Adrenal gland (tissue), 12 donors: Measurements from ENCODE around the gene ITPRIP. TPM values are rescaled to one million over a fixed set of nuclear protein-coding genes. Genes with fewer than 3 reads are reported as not detected.

ENCODE experiments used
- DNase-seq, 7 donors: peaks; one replicate each; pipeline ENCODE4 v3.0.0-alpha.2; 2019 to 2020
- H3K27ac ChIP-seq, 5 donors: fragments of 200-600 bp; sonication (generic) in 4 of 5; 1 replicate in 3 of 5; 2 replicates in 2 of 5; pipeline versions ENCODE4 v1.5.1 to v1.8.0; 2016 to 2020; ENCODE audit warnings: mild to moderate bottlenecking in 1 of 5
- H3K27me3 ChIP-seq: fragments of 200-600 bp; 2 replicates; pipeline ENCODE4 v1.8.0; 2021
- H3K36me3 ChIP-seq, 2 donors: fragments of 200-600 bp; replicated peaks in 1 of 2; 1 replicate in 1 of 2; 2 replicates in 1 of 2; pipeline versions ENCODE4 v1.5.1 to v1.8.0; 2018 to 2022
- H3K4me1 ChIP-seq, 2 donors: fragments of 200-600 bp; replicated peaks in 1 of 2; 1 replicate in 1 of 2; 2 replicates in 1 of 2; pipeline versions ENCODE4 v1.5.1 to v1.8.0; 2018 to 2021
- H3K4me3 ChIP-seq, 4 donors: fragments of 200-600 bp; sonication (generic) in 3 of 4; one replicate each; pipeline ENCODE4 v1.5.1; 2016 to 2018
- H3K9me3 ChIP-seq, 3 donors: fragments of 200-600 bp; sonication (generic) in 1 of 3; replicated peaks in 1 of 3; 1 replicate in 2 of 3; 2 replicates in 1 of 3; pipeline versions ENCODE4 v1.5.1 to v1.8.0; 2016 to 2021
- POLR2A ChIP-seq, 2 donors: fragments of 450-650 bp; IDR thresholded peaks; one replicate each; pipeline ENCODE4 v1.6.1; 2017; ENCODE audit warnings: antibody characterized with exemption in 2 of 2, mild to moderate bottlenecking in 2 of 2, moderate library complexity in 1 of 2
- WGBS, 4 donors: extraction: QIAGEN DNeasy Blood & Tissue Kit in 2 of 4; methylation state at CpG; one replicate each; pipeline versions ENCODE4 v1.1.5 to v1.1.7; 2013 to 2017; 5-methylcytosine and 5-hydroxymethylcytosine counted together
- intact Hi-C, 2 donors: fragments of 100-400 bp; cut with DNase I; formaldehyde crosslinking; loops; one replicate each; pipeline versions ENCODE4 v1.14.1 to v1.15.0; 2022 to 2023
- polyA plus RNA-seq, 3 donors: library from polyadenylated mRNA; stranded (reverse); fragments of 200-250 nt in 2 of 3; fragments of 350-450 nt in 1 of 3; fragmentation: Illumina TruSeq in 1 of 3; extraction: RNeasy Lipid Tissue Mini Kit (QIAGEN cat#74804) in 1 of 3; gene quantifications; one replicate each; pipeline ENCODE4 v1.2.3, GENCODE V29; 2013 to 2014
- total RNA-seq, 9 donors: library from RNA; depleted of rRNA in 4 of 9; stranded (reverse); fragments of >200 nt in 4 of 9; fragments of 120-200 nt in 1 of 9; fragmentation: NEBNext Ultra II Directional in 1 of 9; extraction: Animal tissue kit (Norgen Biotek cat#: 25700) in 1 of 9; gene quantifications; one replicate each; pipeline versions ENCODE4 v1.1.0 to v1.2.4, GENCODE V29; 2013 to 2023
- TF ChIP-seq, protein P1 (sequence below), 6 experiments: fragments of 450-650 bp in 4 of 6; fragments of 200-600 bp in 2 of 6; sonication (generic) in 1 of 6; IDR thresholded peaks; 1 replicate in 5 of 6; 2 replicates in 1 of 6; pipeline versions ENCODE4 v1.5.1 to v1.8.0; 2016 to 2021; ENCODE audit warnings: antibody characterized with exemption in 6 of 6, mild to moderate bottlenecking in 2 of 6, moderate library complexity in 1 of 6
- donor health status: healthy with polysubstance abuse.
- donor health status: Bipolar disorder and iron deficiency.
- donor health status: DM: yes; HTN: yes; CAD: no.
- donor health status: DM: no; HTN: no; CAD: no.
- donor health status: DM: no; HTN: no; CAD: no.
- donor health status: DM: yes; HTN: yes; CAD: no.

Gene ITPRIP
- total and polyA plus RNA-seq, 12 donors: 4.2 to 27.0 (median 19.1) TPM

DNA sequence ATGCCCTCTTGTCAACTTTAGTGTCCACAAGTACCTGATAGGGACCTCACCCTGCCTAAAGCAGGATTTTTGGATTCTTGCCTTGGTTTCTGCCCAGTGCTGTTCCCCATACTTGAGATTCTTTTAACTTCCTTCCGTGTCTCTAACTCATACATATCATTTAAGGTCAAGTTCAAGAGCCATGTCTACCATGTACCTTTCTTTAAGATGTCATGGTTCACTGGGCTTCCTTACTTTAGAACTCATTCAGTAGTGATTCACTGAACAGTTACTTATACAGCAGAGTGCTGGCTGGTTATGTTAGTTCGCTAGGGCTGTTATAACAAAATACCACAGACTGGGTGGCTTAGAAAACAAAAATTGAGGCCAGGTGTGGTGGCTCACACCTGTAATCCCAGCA lies 10.3 kb upstream of the ITPRIP start:
- no peaks in the 10 kb centered on the region for H3K9me3 ChIP-seq
- TF ChIP-seq POLR2A (IDR thresholded peaks at IDR 0.05): no peak
- TF ChIP-seq, protein P1, sequence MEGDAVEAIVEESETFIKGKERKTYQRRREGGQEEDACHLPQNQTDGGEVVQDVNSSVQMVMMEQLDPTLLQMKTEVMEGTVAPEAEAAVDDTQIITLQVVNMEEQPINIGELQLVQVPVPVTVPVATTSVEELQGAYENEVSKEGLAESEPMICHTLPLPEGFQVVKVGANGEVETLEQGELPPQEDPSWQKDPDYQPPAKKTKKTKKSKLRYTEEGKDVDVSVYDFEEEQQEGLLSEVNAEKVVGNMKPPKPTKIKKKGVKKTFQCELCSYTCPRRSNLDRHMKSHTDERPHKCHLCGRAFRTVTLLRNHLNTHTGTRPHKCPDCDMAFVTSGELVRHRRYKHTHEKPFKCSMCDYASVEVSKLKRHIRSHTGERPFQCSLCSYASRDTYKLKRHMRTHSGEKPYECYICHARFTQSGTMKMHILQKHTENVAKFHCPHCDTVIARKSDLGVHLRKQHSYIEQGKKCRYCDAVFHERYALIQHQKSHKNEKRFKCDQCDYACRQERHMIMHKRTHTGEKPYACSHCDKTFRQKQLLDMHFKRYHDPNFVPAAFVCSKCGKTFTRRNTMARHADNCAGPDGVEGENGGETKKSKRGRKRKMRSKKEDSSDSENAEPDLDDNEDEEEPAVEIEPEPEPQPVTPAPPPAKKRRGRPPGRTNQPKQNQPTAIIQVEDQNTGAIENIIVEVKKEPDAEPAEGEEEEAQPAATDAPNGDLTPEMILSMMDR (IDR thresholded peaks at IDR 0.05): no peak
- WGBS, 4 donors: 82 to 94% (median 87%) methylated on average over 2 of the region's 2 CpGs
- H3K4me1 ChIP-seq: peaks cover 13 to 25% of the 10 kb centered on the region in 2 donors
- DNase-seq: no peak
- intact Hi-C loops: loop anchor here in 1 of 2 donors (5.0 kb wide), 1 partner anchor 36 kb away; no protein-coding TSS in a partner anchor
- H3K4me3 ChIP-seq: no peak overlapping the region
- no peaks in the 10 kb centered on the region for H3K36me3 ChIP-seq
- no peak overlapping the region for H3K27ac ChIP-seq
- no peaks in the 10 kb centered on the region for H3K27me3 ChIP-seq

DNA sequence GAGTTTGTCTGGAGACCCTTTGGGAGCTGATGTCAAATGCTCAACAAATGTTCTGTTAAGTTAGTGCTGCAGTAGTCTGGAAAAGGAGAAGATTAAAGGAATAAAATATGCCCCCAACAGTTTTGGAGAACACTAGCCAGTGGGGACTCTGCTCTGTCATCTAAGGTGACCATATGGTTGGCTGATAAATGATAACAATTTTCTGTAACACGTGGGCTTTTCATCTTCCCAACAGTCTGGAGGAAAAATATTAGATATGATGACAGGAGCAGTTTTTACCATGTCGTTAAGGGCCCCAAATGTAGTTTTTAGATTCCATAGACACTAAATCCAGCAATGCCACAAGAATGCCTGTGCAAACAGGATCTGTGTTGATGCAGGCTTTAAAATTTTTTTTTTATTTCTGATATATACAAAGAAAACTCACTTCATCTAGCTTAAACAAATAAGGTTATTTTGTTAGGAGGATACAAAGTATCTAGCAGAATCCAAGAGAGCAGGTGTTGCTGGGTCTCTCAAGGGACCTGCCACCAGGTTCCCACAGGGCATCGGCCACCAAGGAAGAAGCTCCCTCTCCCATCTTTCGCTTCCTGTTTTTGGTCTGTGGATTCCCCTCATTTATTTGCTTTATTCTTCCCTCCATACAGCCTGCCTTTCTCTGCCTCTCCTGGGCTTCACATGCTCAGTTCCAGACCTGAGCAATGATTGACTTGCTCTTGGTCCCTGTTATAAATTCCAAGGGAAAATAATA lies 9.2 kb upstream of the ITPRIP start:
- no peak for DNase-seq
- Histone ChIP-seq H3K4me3 (no peak overlapping the region), H3K4me1 (peaks cover 19 to 28% of the 10 kb centered on the region in 2 donors), H3K27ac (no peak overlapping the region), H3K27me3 (no peaks in the 10 kb centered on the region), H3K9me3 (no peaks in the 10 kb centered on the region), H3K36me3 (no peaks in the 10 kb centered on the region)
- WGBS, 4 donors: 70 to 82% (median 75%) methylated on average over 4 of the region's 4 CpGs
- TF ChIP-seq, protein P1 (IDR thresholded peaks at IDR 0.05): no peak
- no peak for TF ChIP-seq POLR2A (IDR thresholded peaks at IDR 0.05)
- intact Hi-C loops: loop anchor here in 1 of 2 donors (5.0 kb wide), 1 partner anchor 35 kb away; no protein-coding TSS in a partner anchor

DNA sequence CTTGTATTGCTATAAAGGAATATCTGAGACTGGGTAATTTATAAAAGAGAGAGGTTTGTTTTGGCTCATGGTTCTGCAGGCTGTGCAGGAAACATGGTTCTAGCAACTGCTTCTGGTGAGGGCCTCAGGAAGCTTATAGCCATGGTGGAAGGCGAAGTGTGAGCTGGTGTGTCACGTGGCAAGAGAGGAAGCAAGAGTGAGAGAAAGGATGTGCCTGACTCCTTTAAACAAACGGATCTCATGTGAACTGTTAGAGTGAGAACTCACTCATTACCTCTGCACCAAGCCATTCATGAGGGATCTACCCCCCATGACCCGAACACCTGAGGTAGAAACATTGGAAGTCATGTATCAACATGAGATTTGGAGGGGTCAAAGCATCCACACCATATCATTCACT lies 7.7 kb upstream of the ITPRIP start:
- no peak for DNase-seq
- intact Hi-C loops: loop anchor here in 1 of 2 donors (5.0 kb wide), 1 partner anchor 34 kb away; no protein-coding TSS in a partner anchor
- Histone ChIP-seq H3K9me3 (no peaks in the 10 kb centered on the region), H3K27ac (no peak overlapping the region), H3K4me3 (no peak overlapping the region), H3K27me3 (no peaks in the 10 kb centered on the region), H3K36me3 (no peaks in the 10 kb centered on the region), H3K4me1 (peaks cover 20 to 23% of the 10 kb centered on the region in 2 donors)
- WGBS, 4 donors: 68 to 78% (median 72%) methylated on average over 4 of the region's 4 CpGs
- TF ChIP-seq POLR2A (IDR thresholded peaks at IDR 0.05): no peak
- TF ChIP-seq, protein P1 (IDR thresholded peaks at IDR 0.05): no peak

DNA sequence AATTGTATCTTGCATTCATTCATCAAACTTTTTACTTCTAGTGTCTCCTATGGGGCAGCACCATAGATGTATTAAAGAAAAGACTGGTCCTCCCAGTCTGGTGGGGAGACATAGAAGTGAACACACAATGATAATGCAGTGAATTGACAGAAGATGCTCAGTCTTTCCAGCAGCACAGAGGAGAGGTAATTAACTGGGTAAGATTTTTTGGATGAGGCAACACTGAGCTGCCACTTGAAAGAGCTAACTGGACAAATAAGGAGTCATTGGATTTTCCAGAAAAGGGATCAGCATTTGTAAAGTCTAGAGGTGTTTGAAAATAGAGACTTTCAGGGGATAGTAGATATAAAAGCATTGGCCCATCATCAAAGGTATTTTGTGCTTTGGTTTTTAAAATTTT lies 7.2 kb upstream of the ITPRIP start:
- peaks cover 19 to 25% of the 10 kb centered on the region in 2 donors for H3K4me1 ChIP-seq
- intact Hi-C loops: loop anchor here in 1 of 2 donors (5.0 kb wide), 1 partner anchor 33 kb away; no protein-coding TSS in a partner anchor
- no peak overlapping the region for H3K4me3 ChIP-seq
- DNase-seq: no peak
- no peaks in the 10 kb centered on the region for H3K9me3 ChIP-seq
- no peak overlapping the region for H3K27ac ChIP-seq
- H3K36me3 ChIP-seq: no peaks in the 10 kb centered on the region
- TF ChIP-seq POLR2A (IDR thresholded peaks at IDR 0.05): no peak
- TF ChIP-seq, protein P1 (IDR thresholded peaks at IDR 0.05): no peak
- H3K27me3 ChIP-seq: no peaks in the 10 kb centered on the region
